ENCODE measurements around the gene SYT7. TPM values are rescaled to one million over a fixed set of nuclear protein-coding genes. Genes with fewer than 3 reads are reported as not detected.
A peak's percentile ranks its signal among the peaks of the same experiment; 100 is the strongest.

SYT7 gene
- total RNA-seq, 1 donor, result 3.6 TPM

DNA sequence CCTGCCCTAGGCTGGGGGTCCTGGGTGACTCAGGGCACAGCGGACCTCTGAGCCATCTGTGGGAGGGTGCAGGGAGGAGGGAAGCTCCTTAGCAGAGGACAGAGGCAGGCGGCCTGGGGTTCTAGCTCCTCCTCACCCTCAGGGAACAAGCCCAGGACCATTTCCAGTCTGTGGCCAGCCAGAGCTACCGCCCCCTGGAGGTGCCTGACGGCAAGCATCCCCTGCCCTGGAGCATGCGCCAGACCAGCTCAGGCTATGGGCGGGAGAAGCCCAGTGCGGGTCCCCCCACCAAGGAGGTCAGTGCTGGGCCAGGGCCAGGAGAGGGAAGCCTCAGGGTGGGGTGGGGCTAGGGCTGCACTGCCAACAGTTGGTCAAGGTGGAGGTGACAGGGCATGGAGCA is 98.4 kb downstream of the SYT7 start:
- no peak overlapping the region for H2AFZ ChIP-seq (ENCODE audit: low read length)
- H3K9me3 ChIP-seq (ENCODE audit: low read depth, low read length), result no peaks in the 10 kb centered on the region
- TF ChIP-seq CTCF (IDR thresholded peaks at IDR 0.05; ENCODE audit: extremely low read depth, low read depth, low read length), result peak; percentile 54
- H3K27me3 ChIP-seq (ENCODE audit: insufficient read depth, low read length), result peaks cover 15% of the 10 kb centered on the region
- H3K4me1 ChIP-seq (ENCODE audit: insufficient read depth, low read length), result no peaks in the 10 kb centered on the region
- H3K79me2 ChIP-seq (ENCODE audit: insufficient read depth, low read length), result no peaks in the 10 kb centered on the region
- no peak overlapping the region for H3K4me3 ChIP-seq (ENCODE audit: insufficient read depth, low read length)
- DNase-seq (ENCODE audit: insufficient read length, low spot score, missing footprints), result peak; percentile 95
- no peak overlapping the region for H3K27ac ChIP-seq (ENCODE audit: low read depth, low read length)
- H4K20me1 ChIP-seq (ENCODE audit: insufficient read depth, low read length), result peaks cover 11% of the 10 kb centered on the region
- no peak overlapping the region for H3K4me2 ChIP-seq (ENCODE audit: insufficient read depth, low read length)
- H3K36me3 ChIP-seq (ENCODE audit: insufficient read depth, low read length), result no peaks in the 10 kb centered on the region

- DNase-seq (ENCODE audit: insufficient read length, low spot score, missing footprints), result peak; percentile 65
- H3K4me2 ChIP-seq (ENCODE audit: insufficient read depth, low read length), result no peak overlapping the region
- no peaks in the 10 kb centered on the region for H3K79me2 ChIP-seq (ENCODE audit: insufficient read depth, low read length)
- no peak for TF ChIP-seq CTCF (IDR thresholded peaks at IDR 0.05; ENCODE audit: extremely low read depth, low read depth, low read length)
- peaks cover 15% of the 10 kb centered on the region for H3K27me3 ChIP-seq (ENCODE audit: insufficient read depth, low read length)
- peaks cover 12% of the 10 kb centered on the region for H4K20me1 ChIP-seq (ENCODE audit: insufficient read depth, low read length)
- H3K36me3 ChIP-seq (ENCODE audit: insufficient read depth, low read length), result no peaks in the 10 kb centered on the region
- H3K9me3 ChIP-seq (ENCODE audit: low read depth, low read length), result no peaks in the 10 kb centered on the region
- no peak overlapping the region for H3K4me3 ChIP-seq (ENCODE audit: insufficient read depth, low read length)
- no peak overlapping the region for H2AFZ ChIP-seq (ENCODE audit: low read length)
- no peaks in the 10 kb centered on the region for H3K4me1 ChIP-seq (ENCODE audit: insufficient read depth, low read length)
- H3K27ac ChIP-seq (ENCODE audit: low read depth, low read length), result no peak overlapping the region
Observed at GRCh38 chr11:61481806-61482205, 99.1 kb downstream of the SYT7 start.

DNA sequence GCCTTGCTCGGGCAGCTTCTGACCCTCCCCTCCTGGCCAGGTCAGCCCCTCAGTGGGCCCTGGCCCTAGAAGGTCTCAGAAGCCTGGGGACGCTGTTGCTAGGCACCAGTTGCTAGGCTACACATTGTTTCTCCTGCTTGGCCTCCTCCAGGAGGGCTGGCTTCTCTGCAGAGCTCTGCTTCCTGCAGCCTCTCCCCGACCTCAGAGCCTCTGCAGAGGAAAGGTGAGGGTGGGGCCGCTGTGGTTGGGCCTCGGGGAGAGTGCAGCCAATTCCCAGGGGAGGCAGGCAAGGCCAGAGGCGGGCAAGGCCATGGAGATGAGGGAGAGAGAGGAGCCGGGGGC is 99.9 kb downstream of the SYT7 start:
- DNase-seq (ENCODE audit: insufficient read length, low spot score, missing footprints), result peak; percentile 85

More for the DNA sequence above, 99.9 kb downstream of the SYT7 start:
- Histone ChIP-seq H3K79me2 (ENCODE audit: insufficient read depth, low read length) (no peaks in the 10 kb centered on the region), H3K27ac (ENCODE audit: low read depth, low read length) (no peak overlapping the region), H3K36me3 (ENCODE audit: insufficient read depth, low read length) (no peaks in the 10 kb centered on the region), H3K27me3 (ENCODE audit: insufficient read depth, low read length) (peaks cover 11% of the 10 kb centered on the region), H3K4me1 (ENCODE audit: insufficient read depth, low read length) (no peaks in the 10 kb centered on the region), H4K20me1 (ENCODE audit: insufficient read depth, low read length) (peaks cover 12% of the 10 kb centered on the region), H2AFZ (ENCODE audit: low read length) (no peak overlapping the region), H3K9me3 (ENCODE audit: low read depth, low read length) (no peaks in the 10 kb centered on the region), H3K4me2 (ENCODE audit: insufficient read depth, low read length) (no peak overlapping the region), H3K4me3 (ENCODE audit: insufficient read depth, low read length) (no peak overlapping the region)
- no peak for TF ChIP-seq CTCF (IDR thresholded peaks at IDR 0.05; ENCODE audit: extremely low read depth, low read depth, low read length)
